H9 (cell line): ENCODE measurements around the gene H2AZ2. TPM values are rescaled to one million over a fixed set of nuclear protein-coding genes. Genes with fewer than 3 reads are reported as not detected.

Experiments
- DNase-seq: peaks from one replicate; pipeline ENCODE4 v3.0.0-alpha.2; 2017
- H2AFZ ChIP-seq: one replicate; pipeline ENCODE4 v1.6.1; 2013; ENCODE audit warnings: mild to moderate bottlenecking, low read length, control low read depth, moderate library complexity
- H2AK5ac ChIP-seq: 2 replicates; pipeline ENCODE4 v1.6.1; 2013; ENCODE audit warnings: low read length, control low read depth, mixed read lengths; ENCODE audit not compliant: insufficient read length
- H2BK120ac ChIP-seq: one replicate; pipeline ENCODE4 v1.6.1; 2013; ENCODE audit warnings: low read depth, mild to moderate bottlenecking, low read length, control low read depth, inconsistent platforms; ENCODE audit not compliant: poor library complexity, severe bottlenecking
- H2BK12ac ChIP-seq: 2 replicates; pipeline ENCODE4 v1.6.1; 2013; ENCODE audit warnings: low read length, control low read depth, mixed read lengths, low read depth; ENCODE audit not compliant: insufficient read length
- H2BK15ac ChIP-seq: 2 replicates; pipeline ENCODE4 v1.6.1; 2013; ENCODE audit warnings: low read depth, low read length, control low read depth
- H2BK20ac ChIP-seq: one replicate; pipeline ENCODE4 v1.6.1; 2013; ENCODE audit warnings: low read depth, mild to moderate bottlenecking, low read length, control low read depth, inconsistent platforms; ENCODE audit not compliant: poor library complexity, severe bottlenecking
- H2BK5ac ChIP-seq: 2 replicates; pipeline ENCODE4 v1.6.1; 2013; ENCODE audit warnings: low read length, control low read depth, mixed read lengths; ENCODE audit not compliant: insufficient read length
- H3K14ac ChIP-seq: 2 replicates; pipeline ENCODE4 v1.6.1; 2013; ENCODE audit warnings: low read length, control low read depth; ENCODE audit not compliant: insufficient read depth
- H3K18ac ChIP-seq: 2 replicates; pipeline ENCODE4 v1.6.1; 2013; ENCODE audit warnings: low read depth, mild to moderate bottlenecking, mixed read lengths, low read length, control low read depth; ENCODE audit not compliant: insufficient read length
- H3K23ac ChIP-seq: 2 replicates; pipeline ENCODE4 v1.6.1; 2013; ENCODE audit warnings: low read length, control low read depth, mixed read lengths, low read depth; ENCODE audit not compliant: insufficient read length
- H3K23me2 ChIP-seq: 2 replicates; pipeline ENCODE4 v1.6.1; 2013; ENCODE audit warnings: low read depth, mild to moderate bottlenecking, mixed read lengths, low read length, control low read depth; ENCODE audit not compliant: insufficient read length, poor library complexity, severe bottlenecking
- H3K27ac ChIP-seq: 2 replicates; pipeline ENCODE4 v1.5.1; 2013; ENCODE audit warnings: low read length, control low read depth, mixed read lengths, low read depth; ENCODE audit not compliant: insufficient read length
- H3K27me3 ChIP-seq: 2 replicates; pipeline ENCODE4 v1.6.1; 2013; ENCODE audit warnings: low read length, control low read depth, inconsistent platforms; ENCODE audit not compliant: insufficient read depth
- H3K4ac ChIP-seq: 2 replicates; pipeline ENCODE4 v1.6.1; 2013; ENCODE audit warnings: low read depth, mild to moderate bottlenecking, control low read depth, inconsistent platforms, low read length, moderate library complexity
- H3K4me1 ChIP-seq: 2 replicates; pipeline ENCODE4 v1.6.1; 2013; ENCODE audit warnings: low read length, control low read depth, inconsistent platforms; ENCODE audit not compliant: insufficient read depth
- H3K4me2 ChIP-seq: 2 replicates; pipeline ENCODE4 v1.6.1; 2013; ENCODE audit warnings: low read length, control low read depth, mixed read lengths; ENCODE audit not compliant: insufficient read length, insufficient read depth
- H3K56ac ChIP-seq: 2 replicates; pipeline ENCODE4 v1.6.1; 2013; ENCODE audit warnings: low read depth, mild to moderate bottlenecking, mixed read lengths, low read length, control low read depth; ENCODE audit not compliant: insufficient read length
- H3K79me1 ChIP-seq: 2 replicates; pipeline ENCODE4 v1.6.1; 2013; ENCODE audit warnings: low read depth, mild to moderate bottlenecking, moderate library complexity, low read length, control low read depth, inconsistent platforms; ENCODE audit not compliant: insufficient read depth, poor library complexity, severe bottlenecking
- H3K79me2 ChIP-seq: 2 replicates; pipeline ENCODE4 v1.6.1; 2013; ENCODE audit warnings: low read length, control low read depth, inconsistent platforms; ENCODE audit not compliant: insufficient read depth
- H3K9ac ChIP-seq: 2 replicates; pipeline ENCODE4 v1.6.1; 2013; ENCODE audit warnings: low read length, control low read depth, mixed read lengths; ENCODE audit not compliant: insufficient read length; ENCODE audit errors: extremely low read depth
- H3K9me3 ChIP-seq: one replicate; pipeline ENCODE4 v1.6.1; 2013; ENCODE audit warnings: low read depth, low read length, inconsistent platforms; ENCODE audit not compliant: control insufficient read depth
- H3T11ph ChIP-seq: one replicate; pipeline ENCODE4 v1.6.1; 2013; ENCODE audit warnings: mild to moderate bottlenecking, low read length, control low read depth, inconsistent platforms
- H4K20me1 ChIP-seq: one replicate; pipeline ENCODE4 v1.6.1; 2013; ENCODE audit not compliant: control insufficient read depth, insufficient read length, insufficient read depth
- H4K5ac ChIP-seq: 2 replicates; pipeline ENCODE4 v1.6.1; 2013; ENCODE audit warnings: low read depth, mild to moderate bottlenecking, mixed read lengths, low read length, control low read depth; ENCODE audit not compliant: insufficient read length
- H4K8ac ChIP-seq: replicated peaks from 2 replicates; pipeline ENCODE4 v1.6.1; 2013; ENCODE audit warnings: low read length, control low read depth, mixed read lengths, low read depth; ENCODE audit not compliant: insufficient read length
- H4K91ac ChIP-seq: 2 replicates; pipeline ENCODE4 v1.6.1; 2013; ENCODE audit warnings: low read depth, mild to moderate bottlenecking, moderate library complexity, mixed read lengths, low read length, control low read depth; ENCODE audit not compliant: insufficient read length
- H3K27ac Mint-ChIP-seq, 3 experiments: 2 replicates in 2 of 3; 3 replicates in 1 of 3; pipeline ENCODE4 v1.8.0; 2020 to 2021; ENCODE audit warnings: mixed read lengths in 3 of 3, mild to moderate bottlenecking in 1 of 3, moderate library complexity in 1 of 3
- H3K27me3 Mint-ChIP-seq: 2 replicates; pipeline ENCODE4 v1.8.0; 2021; ENCODE audit warnings: low read depth, mild to moderate bottlenecking, moderate library complexity, mixed read lengths
- H3K36me3 Mint-ChIP-seq, 3 experiments: 2 replicates in 2 of 3; 3 replicates in 1 of 3; pipeline ENCODE4 v1.8.0; 2020 to 2021; ENCODE audit warnings: low read depth in 3 of 3, mixed read lengths in 3 of 3; ENCODE audit not compliant: insufficient read depth in 1 of 3
- H3K4me1 Mint-ChIP-seq, 2 experiments: 2 replicates each; pipeline ENCODE4 v1.8.0; 2020; ENCODE audit warnings: mixed read lengths in 2 of 2
- H3K4me3 Mint-ChIP-seq, 2 experiments: 2 replicates in 1 of 2; 3 replicates in 1 of 2; pipeline ENCODE4 v1.8.0; 2020 to 2021; ENCODE audit warnings: mild to moderate bottlenecking in 2 of 2, mixed read lengths in 2 of 2, moderate library complexity in 1 of 2
- H3K9me3 Mint-ChIP-seq, 2 experiments: 2 replicates in 1 of 2; 3 replicates in 1 of 2; pipeline ENCODE4 v1.8.0; 2020; ENCODE audit warnings: mild to moderate bottlenecking in 2 of 2, mixed read lengths in 2 of 2, moderate library complexity in 1 of 2
- CTCF ChIP-seq: fragments of 200-600 bp; sonication (generic); conservative IDR thresholded peaks from 3 replicates; pipeline ENCODE4 v1.8.0; 2021; ENCODE audit warnings: antibody characterized with exemption, mild to moderate bottlenecking
- WGBS: extraction: QIAGEN DNeasy Blood & Tissue Kit; methylation state at CpG from one replicate; pipeline ENCODE4 v1.1.7; 2013; ENCODE audit warnings: missing lambda C conversion rate, low lambda C conversion rate, mixed read lengths; ENCODE audit not compliant: insufficient read length; ENCODE audit errors: extremely low coverage; 5-methylcytosine and 5-hydroxymethylcytosine counted together
- total RNA-seq: library from RNA; stranded (reverse); gene quantifications from 2 replicates; pipeline ENCODE4 v1.2.1, GENCODE V29; 2021

The H2AZ2 gene
- total RNA-seq, 1 experiment from 2014 or later, result 208 TPM

- H2BK120ac ChIP-seq, result no peak overlapping the region
- H4K5ac ChIP-seq, result no peak overlapping the region
- H3K79me1 ChIP-seq, result peaks cover 2% of the 10 kb centered on the region
- Mint-ChIP-seq H3K4me1 (peaks cover 9 to 14% of the 10 kb centered on the region in 2 experiments), H3K27ac (peak overlapping the region in 1 of 3 experiments; percentile 77; a peak in 2 of 7 replicates), H3K9me3 (no peaks in the 10 kb centered on the region; a peak in 1 of 5 replicates), H3K4me3 (no peak overlapping the region), H3K36me3 (peaks cover 43 to 67% (median 52%) of the 10 kb centered on the region in 3 experiments), H3K27me3 (no peaks in the 10 kb centered on the region; the same call in 1 of the 2 replicates)
- H2BK5ac ChIP-seq, result no peak overlapping the region
- H3K9me3 ChIP-seq, result no peaks in the 10 kb centered on the region
- H2BK12ac ChIP-seq, result no peak overlapping the region
- no peak overlapping the region for H3K27ac ChIP-seq
- no peak overlapping the region for H3K9ac ChIP-seq
- no peak overlapping the region for H3K56ac ChIP-seq
- TF ChIP-seq CTCF, result no peak
- peaks cover 14% of the 10 kb centered on the region; the same call in 1 of the 2 replicates for H3K79me2 ChIP-seq
- no peak overlapping the region for H2BK20ac ChIP-seq
- DNase-seq, result no peak
- no peak overlapping the region for H3K18ac ChIP-seq
- H3K4me2 ChIP-seq, result no peak overlapping the region
- no peak overlapping the region for H3K4ac ChIP-seq
- H2AFZ ChIP-seq, result no peak overlapping the region
- no CpG with 5 or more reads among the region's 5 CpGs for WGBS
- H2AK5ac ChIP-seq, result no peak overlapping the region
- no peak overlapping the region for H2BK15ac ChIP-seq
- H3K23ac ChIP-seq, result no peak overlapping the region
- no peak overlapping the region for H4K8ac ChIP-seq
- H4K91ac ChIP-seq, result no peak overlapping the region
- no peaks in the 10 kb centered on the region for H3K4me1 ChIP-seq
- no peaks in the 10 kb centered on the region for H4K20me1 ChIP-seq
- no peak overlapping the region for H3T11ph ChIP-seq
- H3K14ac ChIP-seq, result no peak overlapping the region
- H3K27me3 ChIP-seq, result no peaks in the 10 kb centered on the region
- H3K23me2 ChIP-seq, result peaks cover 5% of the 10 kb centered on the region
These were observed 45.4 kb downstream of the H2AZ2 start for GRCh38 chr7:44802418-44803025.
